OCI-LY3 (cell line): Measurements from ENCODE around the gene CFAP57.

Source experiments
- CTCF ChIP-seq: fragments of 200-600, 300-600 bp; sonication (generic); IDR thresholded peaks from 2 replicates; pipeline ENCODE4 v1.5.1; 2014; ENCODE audit warnings: antibody characterized with exemption, low read length, low read depth
- EZH2phosphoT487 ChIP-seq: fragments of 200-600 bp; shearing (Covaris generic); IDR thresholded peaks from 2 replicates; pipeline ENCODE4 v1.6.1; 2018; ENCODE audit warnings: antibody characterized with exemption, mixed run types, low read depth

- TF ChIP-seq CTCF (no peak), EZH2phosphoT487 (no peak)
Measured at GRCh38 chr1:43194509-43194908, 22.4 kb downstream of the CFAP57 start.
